ENCODE measurements around the gene CAMK1D.

GRCh38 chr10:12322583-12323131 is 26.7 kb upstream of the CAMK1D start:
- TF ChIP-seq POLR2AphosphoS5 (IDR thresholded peaks at IDR 0.05) = no peak
- no peak for TF ChIP-seq POLR2A (IDR thresholded peaks at IDR 0.05)

Measured in breast epithelium (tissue), 3 donors.